ENCODE measurements around the gene OCIAD1. TPM values are rescaled to one million over a fixed set of nuclear protein-coding genes. Genes with fewer than 3 reads are reported as not detected.

Gene OCIAD1
- total and polyA plus RNA-seq, 2 of the 13 experiments (the other 11 are each of a cell fraction or from before 2014, with no cell fraction given) = 67.3 to 74.9 TPM

- TF ChIP-seq ZNF280B (CRISPR knock-in tag; IDR thresholded peaks at IDR 0.05; ENCODE audit: borderline replicate concordance) = 0 out of 2 replicates have a peak, but pooled peaks have one; percentile 22
- TF ChIP-seq ZNF510 (CRISPR knock-in tag; IDR thresholded peaks at IDR 0.05; ENCODE audit: low read depth) = no peak
- TF ChIP-seq PAXIP1 (CRISPR knock-in tag; conservative IDR thresholded peaks at IDR 0.05) = peak; percentile 63
- no peak for TF ChIP-seq ZNF577 (CRISPR knock-in tag; IDR thresholded peaks at IDR 0.05; ENCODE audit: borderline replicate concordance, low read depth)
- TF ChIP-seq MAFK (conservative IDR thresholded peaks at IDR 0.05 in 1 of 2, IDR thresholded peaks at IDR 0.05 in 1 of 2; ENCODE audit: low read length in 2 of 2) = no peak
- peak; percentile 54 for TF ChIP-seq RBM39 (IDR thresholded peaks at IDR 0.05; ENCODE audit: low read depth, low read length, poor library complexity, severe bottlenecking)
- no peak for TF ChIP-seq SMYD3 (CRISPR knock-in tag; IDR thresholded peaks at IDR 0.05)
- TF ChIP-seq IRF9 (CRISPR knock-in tag; IDR thresholded peaks at IDR 0.05; ENCODE audit: borderline replicate concordance) = 0 out of 2 replicates have a peak, but pooled peaks have one; percentile 47
- peak; percentile 63; the same call in 1 of the 2 replicates for TF ChIP-seq GATAD1 (CRISPR knock-in tag; IDR thresholded peaks at IDR 0.05)
- no peak for TF ChIP-seq ARID5B (CRISPR knock-in tag; IDR thresholded peaks at IDR 0.05)
- no peak for TF ChIP-seq ZNF790 (CRISPR knock-in tag; IDR thresholded peaks at IDR 0.05; ENCODE audit: borderline replicate concordance)
- no peak for TF ChIP-seq ZNF296 (CRISPR knock-in tag; conservative IDR thresholded peaks at IDR 0.05)
- TF ChIP-seq KDM5B (CRISPR knock-in tag; IDR thresholded peaks at IDR 0.05; ENCODE audit: borderline replicate concordance) = peak; percentile 18; the same call in 1 of the 2 replicates
- TF ChIP-seq HIC2 (CRISPR knock-in tag; IDR thresholded peaks at IDR 0.05; ENCODE audit: low read depth) = no peak
Observed at GRCh38 chr4:48830706-48831531, at the start of gene OCIAD1 (continued).
